ENCODE results near the gene HSDL2. TPM values are rescaled to one million over a fixed set of nuclear protein-coding genes. Genes with fewer than 3 reads are reported as not detected.
"Not testable (repeated sequence)": the region's sequence is repeated elsewhere in the genome, so short reads cannot be mapped to it uniquely, and the experiment has no call there.

Gene HSDL2
- polyA plus RNA-seq, 3 donors = 118 to 127 (median 121) TPM

GRCh38 chr9:112365257-112365656, 14.7 kb upstream of the HSDL2 start:
- not testable (repeated sequence) for DNase-seq (ENCODE audit: low read depth in 3 of 3, low spot score in 2 of 3)

GRCh38 chr9:112366591-112366990, 13.3 kb upstream of the HSDL2 start:
- DNase-seq (ENCODE audit: low read depth in 3 of 3, low spot score in 2 of 3) = no peak

GRCh38 chr9:112367465-112367864, 12.4 kb upstream of the HSDL2 start:
- DNase-seq (ENCODE audit: low read depth in 3 of 3, low spot score in 2 of 3) = no peak

- no peak for DNase-seq (ENCODE audit: low read depth in 3 of 3, low spot score in 2 of 3)
These were observed 10.1 kb upstream of the HSDL2 start for GRCh38 chr9:112369817-112370216.

GRCh38 chr9:112371060-112371459, 8.8 kb upstream of the HSDL2 start:
- DNase-seq (ENCODE audit: low read depth in 3 of 3, low spot score in 2 of 3) = no peak

- not testable (repeated sequence) for DNase-seq (ENCODE audit: low read depth in 3 of 3, low spot score in 2 of 3)
These were observed 6.2 kb upstream of the HSDL2 start for GRCh38 chr9:112373666-112374065.

- DNase-seq (ENCODE audit: low read depth in 3 of 3, low spot score in 2 of 3) = not testable (repeated sequence)
These were observed 5.7 kb upstream of the HSDL2 start for GRCh38 chr9:112374232-112374631.

- no peak for DNase-seq (ENCODE audit: low read depth in 3 of 3, low spot score in 2 of 3)
These were observed 4.5 kb upstream of the HSDL2 start for GRCh38 chr9:112375361-112375760.

- DNase-seq (ENCODE audit: low read depth in 3 of 3, low spot score in 2 of 3) = no peak
These were observed 2.8 kb upstream of the HSDL2 start for GRCh38 chr9:112377087-112377486.

GRCh38 chr9:112377684-112378327, 2.1 kb upstream of the HSDL2 start:
- no peak for DNase-seq (ENCODE audit: low read depth in 3 of 3, low spot score in 2 of 3)

- DNase-seq (ENCODE audit: low read depth in 3 of 3, low spot score in 2 of 3) = no peak
These were observed 1.4 kb upstream of the HSDL2 start for GRCh38 chr9:112378328-112379176.

- peak; percentile 93 to 95 (median 95) for DNase-seq (ENCODE audit: low read depth in 3 of 3, low spot score in 2 of 3)
These were observed 469 bp upstream of the HSDL2 start for GRCh38 chr9:112379177-112380101.

GRCh38 chr9:112380825-112381221, 915 bp downstream of the HSDL2 start:
- peak in 1 of 3 donors; percentile 45 for DNase-seq (ENCODE audit: low read depth in 3 of 3, low spot score in 2 of 3)

GRCh38 chr9:112382066-112382465, 2.2 kb downstream of the HSDL2 start:
- no peak for DNase-seq (ENCODE audit: low read depth in 3 of 3, low spot score in 2 of 3)

- no peak for DNase-seq (ENCODE audit: low read depth in 3 of 3, low spot score in 2 of 3)
These were observed 2.8 kb downstream of the HSDL2 start for GRCh38 chr9:112382501-112383364.

- no peak for DNase-seq (ENCODE audit: low read depth in 3 of 3, low spot score in 2 of 3)
These were observed 4.3 kb downstream of the HSDL2 start for GRCh38 chr9:112384219-112384618.

GRCh38 chr9:112384690-112385089, 4.8 kb downstream of the HSDL2 start:
- DNase-seq (ENCODE audit: low read depth in 3 of 3, low spot score in 2 of 3) = no peak

- no peak for DNase-seq (ENCODE audit: low read depth in 3 of 3, low spot score in 2 of 3)
These were observed 7.2 kb downstream of the HSDL2 start for GRCh38 chr9:112387115-112387514.

- not testable (repeated sequence) for DNase-seq (ENCODE audit: low read depth in 3 of 3, low spot score in 2 of 3)
These were observed 10.0 kb downstream of the HSDL2 start for GRCh38 chr9:112389897-112390296.
